NCI-H748 (cell line): Measurements from ENCODE around the gene RIMS4.

Source experiments
- DNase-seq: peaks from one replicate; lab custom pipeline; 2025; ENCODE audit not compliant: unreplicated experiment; lab: John Stamatoyannopoulos, UW

Gene RIMS4

GRCh38 chr20:44723391-44723790 lies 87.0 kb downstream of the RIMS4 start:
- DNase-seq = no peak

- no peak for DNase-seq
These were observed 87.4 kb downstream of the RIMS4 start for GRCh38 chr20:44722990-44723389.

GRCh38 chr20:44721785-44722054 lies 88.6 kb downstream of the RIMS4 start:
- DNase-seq = no peak

GRCh38 chr20:44720997-44721784 lies 89.2 kb downstream of the RIMS4 start:
- DNase-seq = no peak

GRCh38 chr20:44720621-44720996 lies 89.7 kb downstream of the RIMS4 start:
- no peak for DNase-seq

- no peak for DNase-seq
These were observed 90.5 kb downstream of the RIMS4 start for GRCh38 chr20:44719841-44720240.

GRCh38 chr20:44717986-44718385 lies 92.4 kb downstream of the RIMS4 start:
- DNase-seq = no peak

GRCh38 chr20:44716309-44717106 lies 93.8 kb downstream of the RIMS4 start:
- no peak for DNase-seq

- no peak for DNase-seq
These were observed 94.6 kb downstream of the RIMS4 start for GRCh38 chr20:44715499-44716308.

GRCh38 chr20:44714701-44715498 lies 95.4 kb downstream of the RIMS4 start, which contains the start of gene CCN5:
Gene CCN5, plus strand, starts transcription at chr20:44715369. Its CDS starts 22 bp downstream, at chr20:44715391.
- peak; percentile 7 for DNase-seq

GRCh38 chr20:44714102-44714700 lies 96.1 kb downstream of the RIMS4 start:
- no peak for DNase-seq

GRCh38 chr20:44711237-44711636 lies 99.1 kb downstream of the RIMS4 start:
- no peak for DNase-seq

GRCh38 chr20:44709797-44710196 lies 100.5 kb downstream of the RIMS4 start:
- no peak for DNase-seq

GRCh38 chr20:44709380-44709779 lies 101.0 kb downstream of the RIMS4 start:
- DNase-seq = no peak

- DNase-seq = no peak
These were observed 103.2 kb downstream of the RIMS4 start for GRCh38 chr20:44707018-44707579.

GRCh38 chr20:44706301-44707017 lies 103.9 kb downstream of the RIMS4 start:
- DNase-seq = no peak

- no peak for DNase-seq
These were observed 104.8 kb downstream of the RIMS4 start for GRCh38 chr20:44705364-44706094.

GRCh38 chr20:44704551-44704971 lies 105.8 kb downstream of the RIMS4 start:
- no peak for DNase-seq
